Measurements from ENCODE around the gene ARFRP1. TPM values are rescaled to one million over a fixed set of nuclear protein-coding genes. Genes with fewer than 3 reads are reported as not detected.

Gene ARFRP1
- total RNA-seq, 4 donors from 2014 or later: 26.9 to 35.1 (median 27.8) TPM

DNA sequence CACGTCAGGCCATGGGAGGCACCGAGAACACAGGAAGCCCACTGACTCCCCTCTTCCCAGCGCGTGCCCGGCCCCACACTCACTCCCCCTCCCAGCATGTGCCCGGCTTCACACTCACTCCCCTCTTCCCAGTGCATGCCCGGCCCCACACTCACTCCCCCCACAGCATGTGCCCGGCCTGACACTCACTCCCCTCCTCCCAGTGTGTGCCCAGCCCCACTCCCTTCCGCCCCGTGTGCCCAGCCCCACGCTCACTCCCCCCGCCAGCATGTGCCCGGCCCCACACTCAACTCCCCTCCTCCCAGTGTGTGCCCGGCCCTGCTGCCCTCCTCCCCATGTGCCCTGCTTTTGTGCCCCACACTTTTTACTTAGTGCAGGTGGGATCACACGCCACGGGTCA is 39.9 kb downstream of the ARFRP1 start:
- H3K27me3 ChIP-seq: no peaks in the 10 kb centered on the region
- ATAC-seq (no peak), DNase-seq (no peak)
- H3K4me3 ChIP-seq: no peak overlapping the region
- H3K36me3 ChIP-seq: peaks cover 0 to 34% of the 10 kb centered on the region in 2 donors
- no peaks in the 10 kb centered on the region for H3K4me1 ChIP-seq
- TF ChIP-seq CTCF (IDR thresholded peaks at IDR 0.05 in 4 of 5, conservative IDR thresholded peaks at IDR 0.05 in 1 of 5): no peak
- no peak for TF ChIP-seq POLR2A (IDR thresholded peaks at IDR 0.05)
- H3K27ac ChIP-seq: no peak overlapping the region
- in situ Hi-C loops (cut with MboI; ENCODE audit: low sequenced_read_pairs in 4 of 4): no loop called here
- intact Hi-C loops (cut with DNase I; ENCODE audit: low total_unique reads): no loop called here
- no peaks in the 10 kb centered on the region for H3K9me3 ChIP-seq

DNA sequence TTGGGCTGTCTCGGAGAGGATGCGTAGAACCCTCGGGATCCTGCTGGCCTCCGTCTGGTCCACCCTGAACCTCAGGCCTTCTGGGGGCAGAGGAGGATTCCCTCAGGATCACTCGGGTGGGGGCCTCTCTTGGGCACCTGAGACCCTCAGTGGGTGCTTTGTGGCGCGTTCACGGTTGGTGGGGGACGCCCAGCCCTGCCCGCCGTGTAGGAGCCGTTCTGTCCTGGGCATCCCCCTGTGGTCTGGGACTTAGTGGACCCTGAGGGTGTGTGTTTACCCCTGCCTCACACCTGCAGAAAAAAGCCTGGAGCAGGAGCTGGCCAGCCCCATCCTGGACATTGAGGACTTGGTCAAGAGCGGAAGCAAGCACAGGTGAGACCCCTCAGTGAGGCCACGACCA is 42.1 kb downstream of the ARFRP1 start:
- ATAC-seq (no peak), DNase-seq (no peak)
- Histone ChIP-seq H3K27me3 (no peaks in the 10 kb centered on the region), H3K4me3 (no peak overlapping the region), H3K4me1 (no peaks in the 10 kb centered on the region), H3K36me3 (peaks cover 0 to 39% of the 10 kb centered on the region in 2 donors), H3K27ac (no peak overlapping the region), H3K9me3 (no peaks in the 10 kb centered on the region)
- intact Hi-C loops (cut with DNase I; ENCODE audit: low total_unique reads): no loop called here
- in situ Hi-C loops (cut with MboI; ENCODE audit: low sequenced_read_pairs in 4 of 4): no loop called here
- TF ChIP-seq CTCF (IDR thresholded peaks at IDR 0.05 in 4 of 5, conservative IDR thresholded peaks at IDR 0.05 in 1 of 5) (no peak), POLR2A (IDR thresholded peaks at IDR 0.05) (no peak)

GRCh38 chr20:63664861-63665594 is 42.7 kb downstream of the ARFRP1 start:
- ATAC-seq (no peak), DNase-seq (no peak)
- intact Hi-C loops (cut with DNase I; ENCODE audit: low total_unique reads) (no loop called here), in situ Hi-C loops (cut with MboI; ENCODE audit: low sequenced_read_pairs in 4 of 4) (no loop called here)
- no peaks in the 10 kb centered on the region for H3K9me3 ChIP-seq
- H3K36me3 ChIP-seq: peaks cover 0 to 46% of the 10 kb centered on the region in 2 donors
- no peak overlapping the region for H3K27ac ChIP-seq
- TF ChIP-seq CTCF (IDR thresholded peaks at IDR 0.05 in 4 of 5, conservative IDR thresholded peaks at IDR 0.05 in 1 of 5) (no peak), POLR2A (IDR thresholded peaks at IDR 0.05) (no peak)
- no peaks in the 10 kb centered on the region for H3K27me3 ChIP-seq
- no peaks in the 10 kb centered on the region for H3K4me1 ChIP-seq
- no peak overlapping the region for H3K4me3 ChIP-seq

GRCh38 chr20:63664143-63664851 is 43.5 kb downstream of the ARFRP1 start:
- DNase-seq: no peak
- Histone ChIP-seq H3K9me3 (no peaks in the 10 kb centered on the region), H3K4me1 (peaks cover 2 to 4% of the 10 kb centered on the region in 2 donors), H3K27ac (no peak overlapping the region), H3K27me3 (no peaks in the 10 kb centered on the region), H3K36me3 (peaks cover 0 to 47% of the 10 kb centered on the region in 2 donors), H3K4me3 (no peak overlapping the region)
- intact Hi-C loops (cut with DNase I; ENCODE audit: low total_unique reads) (no loop called here), in situ Hi-C loops (cut with MboI; ENCODE audit: low sequenced_read_pairs in 4 of 4) (no loop called here)
- TF ChIP-seq POLR2A (IDR thresholded peaks at IDR 0.05) (no peak), CTCF (IDR thresholded peaks at IDR 0.05 in 4 of 5, conservative IDR thresholded peaks at IDR 0.05 in 1 of 5) (no peak)
- ATAC-seq: no peak

Data from gastrocnemius medialis (tissue), 4 donors.